Activated CD8-positive, alpha-beta memory T cell treated with anti-CD3 and anti-CD28 coated beads for 24 hours (primary cell): ENCODE measurements around the gene EFNA5.
"Not testable (repeated sequence)": the region's sequence is repeated elsewhere in the genome, so short reads cannot be mapped to it uniquely, and the experiment has no call there.

Experiments used
- DNase-seq: peaks from one replicate; pipeline ENCODE4 v3.0.0-alpha.2; 2020

Gene EFNA5

GRCh38 chr5:107477492-107477891, 193.2 kb downstream of the EFNA5 start:
- no peak for DNase-seq

GRCh38 chr5:107476783-107477182, 194.0 kb downstream of the EFNA5 start:
- DNase-seq, result no peak

DNA sequence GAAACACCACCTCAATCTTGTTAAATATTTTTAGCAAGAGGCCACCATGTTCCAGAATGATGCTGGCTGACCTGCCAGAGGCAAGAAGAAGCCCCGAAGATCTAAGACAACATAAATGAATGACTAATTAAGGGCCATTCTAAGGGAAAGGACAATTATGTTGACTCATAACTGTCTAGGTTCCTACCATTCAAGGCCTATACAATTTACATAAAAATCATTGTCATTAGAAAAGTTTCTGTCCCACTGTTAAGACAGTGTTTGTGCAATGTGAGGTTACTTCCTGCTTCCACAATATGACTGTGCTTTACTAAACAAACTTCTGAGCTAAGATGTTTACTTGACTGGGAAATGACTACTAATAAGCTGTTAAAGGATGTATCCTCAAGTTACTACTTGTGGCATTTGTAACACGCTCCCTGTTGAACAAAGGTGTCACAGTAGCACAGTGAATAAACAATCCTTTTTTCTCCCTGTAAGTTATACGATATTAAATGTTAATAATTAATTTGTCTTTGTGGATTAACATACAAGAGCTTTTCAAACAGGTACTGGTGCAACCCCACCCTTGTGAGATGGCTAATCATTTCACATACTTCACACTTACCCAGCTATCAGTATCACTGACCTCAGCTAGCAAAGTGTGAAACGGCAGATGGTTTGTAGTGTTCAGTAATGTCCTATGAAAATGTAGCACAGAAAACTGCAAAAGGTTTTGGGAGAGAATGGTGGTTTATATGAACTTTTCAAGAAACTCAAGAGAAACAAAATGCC, 195.8 kb downstream of the EFNA5 start:
- no peak for DNase-seq

- no peak for DNase-seq
Measured at GRCh38 chr5:107474361-107474715, 196.4 kb downstream of the EFNA5 start.

GRCh38 chr5:107472620-107473064, 198.1 kb downstream of the EFNA5 start:
- no peak for DNase-seq

- DNase-seq, result no peak
Measured at GRCh38 chr5:107470295-107470582, 200.5 kb downstream of the EFNA5 start.

GRCh38 chr5:107469485-107470294, 201.0 kb downstream of the EFNA5 start:
- DNase-seq, result no peak

GRCh38 chr5:107469064-107469463, 201.7 kb downstream of the EFNA5 start:
- DNase-seq, result no peak

- DNase-seq, result no peak
Measured at GRCh38 chr5:107468276-107468675, 202.5 kb downstream of the EFNA5 start.

DNA sequence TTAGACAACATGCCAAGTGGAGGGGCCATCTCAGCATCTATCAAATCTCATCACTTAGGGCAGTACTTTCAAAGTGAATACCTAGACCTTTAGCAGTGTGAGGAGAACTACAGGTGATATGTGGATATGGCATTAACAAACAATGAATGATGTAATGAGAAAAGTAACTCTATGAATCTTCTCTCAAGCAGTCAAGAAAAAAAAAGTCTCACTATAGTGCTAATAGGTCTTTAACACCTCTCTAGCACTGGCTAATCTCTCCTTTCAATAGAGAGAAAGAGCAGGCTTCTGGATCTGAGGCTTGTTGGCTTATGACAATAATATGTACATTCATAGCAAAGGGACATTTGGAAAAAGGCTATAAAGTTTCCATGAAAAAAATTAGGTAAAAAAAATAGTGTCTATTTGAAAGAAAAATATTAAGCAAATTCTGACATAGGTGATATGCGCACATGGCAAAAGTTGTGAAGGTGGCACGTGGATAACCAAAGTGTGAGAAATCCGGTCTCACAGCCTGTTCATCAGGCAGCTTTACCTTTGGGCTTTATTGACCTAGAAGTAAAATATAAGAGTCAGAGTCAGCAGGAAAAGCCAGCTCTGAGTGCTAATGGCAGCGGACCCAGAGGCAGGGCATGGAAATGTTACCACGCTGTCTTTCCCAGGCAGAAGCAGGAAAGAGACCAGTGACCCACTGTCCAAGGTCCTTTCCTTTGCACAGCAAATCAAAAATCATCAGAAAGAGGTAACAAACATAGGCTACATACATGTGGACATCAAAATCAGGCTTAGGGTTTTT, 203.4 kb downstream of the EFNA5 start:
- DNase-seq, result no peak

- DNase-seq, result no peak
Measured at GRCh38 chr5:107466233-107466769, 204.4 kb downstream of the EFNA5 start.

GRCh38 chr5:107464876-107465275, 205.9 kb downstream of the EFNA5 start:
- DNase-seq, result no peak

GRCh38 chr5:107464416-107464815, 206.3 kb downstream of the EFNA5 start:
- no peak for DNase-seq

DNA sequence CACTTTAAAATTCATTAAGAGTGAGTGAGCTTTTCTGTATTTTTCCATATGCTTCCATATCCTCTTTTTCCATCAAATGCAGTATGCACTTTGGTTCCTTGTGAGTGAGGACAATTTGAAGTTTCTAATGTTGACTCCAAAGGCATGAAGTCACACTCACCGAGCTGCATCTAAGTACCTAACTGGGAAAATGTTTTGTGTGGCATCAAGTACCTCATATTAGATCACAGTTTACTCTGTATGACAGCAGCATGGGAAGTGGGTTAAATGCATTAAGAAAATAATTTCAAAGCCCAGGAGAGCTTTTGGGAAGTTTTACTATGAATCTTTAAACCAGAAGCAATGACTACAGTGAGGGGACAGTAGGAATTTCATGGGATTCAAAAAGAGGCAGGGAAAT, 207.0 kb downstream of the EFNA5 start:
- no peak for DNase-seq

DNA sequence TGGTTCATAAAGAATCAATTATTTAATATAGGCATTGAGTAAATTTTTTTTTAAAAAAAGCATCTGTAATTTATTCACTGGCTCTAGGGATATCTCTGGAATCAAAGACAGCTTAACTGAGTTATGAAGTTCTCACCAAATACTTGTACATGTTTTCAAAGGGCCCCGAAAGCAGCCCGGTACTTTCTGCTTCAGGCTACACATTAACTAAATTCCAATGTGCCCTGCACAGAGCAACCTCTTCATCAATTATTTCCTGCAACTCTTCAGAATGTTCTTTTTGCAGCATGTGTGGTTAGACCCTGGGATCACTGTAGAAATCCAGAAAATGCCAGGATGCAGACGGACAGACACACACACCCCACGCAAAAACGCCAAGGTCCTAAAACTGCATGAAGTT, 209.0 kb downstream of the EFNA5 start:
- DNase-seq, result no peak

DNA sequence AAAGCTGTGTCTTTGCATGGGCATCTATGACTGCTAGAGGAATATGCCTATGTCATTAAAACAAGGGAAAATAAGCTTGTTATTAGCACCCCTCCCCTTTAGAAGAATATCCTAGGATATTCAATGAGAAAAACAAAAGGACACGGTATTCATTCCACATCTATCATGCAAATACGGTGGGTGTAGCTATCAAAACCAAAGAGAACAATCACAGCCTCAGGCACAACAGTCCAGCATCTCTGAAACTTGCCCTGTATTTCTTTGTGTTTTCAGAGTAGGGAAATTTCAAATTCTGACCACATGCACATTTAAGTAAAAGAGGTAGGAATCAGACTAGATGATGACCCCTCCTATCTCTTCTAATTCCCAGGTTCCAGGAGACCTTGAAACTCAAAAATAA, 209.9 kb downstream of the EFNA5 start:
- no peak for DNase-seq

DNA sequence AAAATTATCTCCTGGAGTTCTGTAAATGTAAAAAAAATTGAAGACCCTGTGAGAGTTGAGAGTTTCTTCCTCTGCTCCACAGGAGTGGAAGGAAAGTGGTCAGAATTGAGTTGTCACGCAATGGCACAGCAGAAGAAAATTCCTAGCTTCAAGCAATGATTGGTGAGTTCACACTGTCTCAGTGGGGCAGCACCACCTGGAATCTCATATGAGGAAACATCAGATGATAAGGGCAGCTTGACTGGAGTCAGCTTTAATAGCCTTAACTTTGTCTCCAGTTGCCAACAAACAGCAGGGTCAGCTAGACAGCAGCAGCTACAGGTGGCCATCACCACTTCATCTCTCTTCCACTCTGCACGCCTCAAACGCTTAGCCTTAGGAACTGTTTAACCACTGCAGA, 211.1 kb downstream of the EFNA5 start:
- no peak for DNase-seq

DNA sequence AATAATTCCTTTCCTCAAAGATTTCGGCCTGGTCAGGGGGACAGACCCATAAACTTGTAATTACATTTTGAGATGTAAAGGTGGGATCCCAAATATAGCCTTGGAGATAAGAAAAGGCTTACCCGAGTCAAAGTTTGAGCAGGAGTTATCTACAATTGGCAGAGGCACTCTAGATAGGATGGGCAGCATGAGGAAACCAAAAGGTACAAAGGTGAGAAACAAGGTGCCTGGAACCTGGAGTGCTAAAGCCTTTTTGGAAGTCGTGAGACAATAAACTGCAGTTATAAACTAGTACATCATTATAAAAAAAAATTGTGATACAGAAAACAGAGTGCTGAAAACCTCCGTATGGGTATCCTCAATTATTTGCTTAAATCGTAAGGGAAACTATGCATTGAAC, 212.4 kb downstream of the EFNA5 start:
- DNase-seq, result no peak

GRCh38 chr5:107457881-107458280, 212.9 kb downstream of the EFNA5 start:
- DNase-seq, result no peak

- DNase-seq, result no peak
Measured at GRCh38 chr5:107457138-107457537, 213.6 kb downstream of the EFNA5 start.

GRCh38 chr5:107456281-107456715, 214.4 kb downstream of the EFNA5 start:
- DNase-seq, result no peak

DNA sequence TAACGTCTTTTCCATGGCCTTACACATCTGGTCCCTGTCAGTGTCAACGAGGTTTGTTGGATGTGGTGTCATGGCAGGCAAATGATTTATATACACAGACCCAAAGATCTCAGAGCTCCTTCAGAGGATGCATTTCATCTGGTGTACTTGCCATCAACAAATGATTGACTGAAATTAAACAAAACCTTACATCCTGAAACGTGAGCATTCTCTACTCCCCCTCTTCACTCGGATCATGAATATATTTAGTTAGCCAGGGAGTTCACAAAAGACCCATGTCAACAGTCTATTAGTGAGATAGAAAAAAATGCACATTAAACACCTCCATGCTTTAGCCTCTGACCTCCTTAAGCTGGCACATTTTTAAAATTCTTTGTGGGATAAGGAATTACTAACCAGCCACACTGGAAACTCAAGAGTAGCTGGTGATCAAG, 215.6 kb downstream of the EFNA5 start:
- no peak for DNase-seq

- DNase-seq, result not testable (repeated sequence)
Measured at GRCh38 chr5:107451827-107452226, 218.9 kb downstream of the EFNA5 start.
